ENCODE results near the gene ECM1.
A peak's percentile ranks its signal among the peaks of the same experiment; 100 is the strongest.

ECM1 gene

DNA sequence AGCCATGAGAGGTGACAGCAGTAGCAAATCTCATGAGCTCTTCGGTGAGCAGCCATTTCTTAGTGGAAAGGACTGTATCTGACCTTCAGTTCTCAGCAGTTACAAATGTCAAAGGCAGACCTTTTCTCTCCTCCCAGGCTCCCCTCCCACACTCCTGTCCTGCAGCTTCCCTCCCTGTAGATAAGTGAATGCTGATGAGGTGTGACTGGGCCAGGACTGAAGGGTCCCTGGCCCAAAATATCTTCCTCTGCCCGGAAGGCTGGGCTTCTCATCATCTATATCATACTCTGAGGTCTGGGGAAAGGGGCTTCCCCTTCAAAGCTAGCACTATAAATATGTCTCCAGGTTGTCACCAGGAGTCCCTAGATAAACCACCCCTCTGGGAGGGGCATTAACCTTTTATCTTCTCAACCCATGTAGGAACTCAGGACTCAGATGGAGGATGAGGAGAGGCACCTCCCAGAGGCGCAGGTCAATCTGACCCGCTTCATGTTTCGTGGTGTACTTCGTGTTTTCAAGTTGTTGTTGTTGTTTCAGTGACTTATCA lies 37.6 kb downstream of the ECM1 start:
- DNase-seq (ENCODE audit: low spot score): no peak

DNA sequence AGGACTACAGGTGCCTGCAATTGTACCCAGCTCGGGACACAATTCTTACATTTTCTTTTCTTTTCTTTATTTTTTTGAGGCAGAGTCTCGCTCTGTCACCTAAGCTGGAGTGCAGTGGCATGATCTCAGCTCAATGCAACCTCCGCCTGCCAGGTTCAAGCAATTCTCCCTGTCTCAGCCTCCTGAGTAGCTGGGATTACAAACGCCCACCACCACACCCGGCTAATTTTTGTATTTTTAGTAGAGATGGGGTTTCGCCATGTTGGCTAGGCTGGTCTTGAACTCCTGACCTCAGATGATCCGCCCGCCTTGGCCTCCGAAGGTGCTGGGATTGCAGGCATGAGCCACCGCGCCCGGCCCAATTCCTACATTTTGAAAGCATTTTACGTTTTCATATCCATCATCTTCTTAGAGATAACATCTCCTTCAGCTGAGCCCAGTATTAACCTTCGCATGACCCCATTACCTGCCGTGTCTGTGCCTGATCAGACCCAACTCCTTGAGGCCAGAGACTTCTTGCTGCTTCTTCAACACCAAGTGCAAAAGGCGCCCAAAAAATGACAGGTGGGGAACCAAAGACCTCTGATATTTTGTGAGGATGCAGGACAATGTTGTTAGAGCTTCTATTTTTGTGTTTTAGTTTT lies 38.5 kb downstream of the ECM1 start:
- DNase-seq (ENCODE audit: low spot score): no peak

DNA sequence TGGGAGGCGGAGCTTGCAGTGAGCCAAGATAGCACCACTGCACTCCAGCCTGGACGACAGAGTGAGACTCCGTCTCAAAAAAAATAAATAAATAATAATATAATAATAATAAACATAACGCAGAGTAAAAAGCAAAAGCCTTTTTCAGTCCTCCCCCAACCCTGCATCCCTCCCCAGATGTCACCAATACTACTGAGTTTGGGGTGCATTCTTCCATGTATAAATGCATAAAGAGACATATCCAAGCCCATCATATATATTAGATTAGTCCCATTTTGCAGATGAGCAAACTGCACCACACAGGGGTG lies 40.4 kb downstream of the ECM1 start:
- no peak for DNase-seq (ENCODE audit: low spot score)

DNA sequence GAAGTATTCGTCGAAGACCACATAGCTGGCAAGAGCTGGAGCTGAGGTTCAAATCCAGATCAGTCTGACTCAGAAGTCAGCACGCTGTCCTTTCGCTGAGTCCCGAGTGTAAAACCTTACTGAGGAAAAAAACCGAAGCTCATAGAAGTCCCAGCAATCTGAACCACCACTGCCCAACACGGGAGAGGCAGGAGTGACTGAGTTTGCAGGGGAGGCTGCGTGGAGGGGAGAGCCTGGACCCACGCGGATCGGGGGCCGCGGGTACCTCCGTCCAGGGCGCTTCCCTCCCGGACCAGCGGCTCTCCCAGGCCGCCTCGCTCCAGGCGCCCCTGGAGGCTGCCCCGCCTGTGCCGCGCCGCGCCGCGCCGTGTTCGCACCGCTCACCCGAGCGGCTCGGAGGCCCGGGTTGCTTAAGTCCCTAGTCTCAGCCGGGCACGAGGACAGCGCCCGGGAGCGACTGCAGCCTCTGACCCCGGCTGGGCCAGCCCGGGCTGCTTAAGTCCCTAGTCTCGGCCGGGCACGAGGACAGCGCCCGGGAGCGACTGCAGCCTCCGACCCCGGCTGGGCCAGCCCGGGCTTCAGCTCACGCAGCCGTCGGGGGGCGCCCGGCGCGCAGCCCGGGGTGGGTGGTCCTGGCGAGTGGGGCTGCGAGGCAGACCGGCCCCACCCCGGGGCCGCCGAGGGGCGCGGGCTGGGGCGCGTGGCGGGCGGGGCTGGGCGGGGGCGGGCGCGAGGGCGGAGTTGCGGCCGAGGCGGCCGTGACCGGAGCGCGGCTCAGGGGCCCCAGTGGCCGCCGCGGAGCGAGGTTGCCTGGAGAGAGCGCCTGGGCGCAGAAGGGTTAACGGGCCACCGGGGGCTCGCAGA lies 41.0 kb downstream of the ECM1 start, which contains the start of gene ADAMTSL4:
Gene ADAMTSL4, plus strand, starts transcription at position 777 of the 864 bp plus-strand sequence. CDS start 2,881 bp downstream, outside the sequence.
- DNase-seq (ENCODE audit: low spot score): no peak

DNA sequence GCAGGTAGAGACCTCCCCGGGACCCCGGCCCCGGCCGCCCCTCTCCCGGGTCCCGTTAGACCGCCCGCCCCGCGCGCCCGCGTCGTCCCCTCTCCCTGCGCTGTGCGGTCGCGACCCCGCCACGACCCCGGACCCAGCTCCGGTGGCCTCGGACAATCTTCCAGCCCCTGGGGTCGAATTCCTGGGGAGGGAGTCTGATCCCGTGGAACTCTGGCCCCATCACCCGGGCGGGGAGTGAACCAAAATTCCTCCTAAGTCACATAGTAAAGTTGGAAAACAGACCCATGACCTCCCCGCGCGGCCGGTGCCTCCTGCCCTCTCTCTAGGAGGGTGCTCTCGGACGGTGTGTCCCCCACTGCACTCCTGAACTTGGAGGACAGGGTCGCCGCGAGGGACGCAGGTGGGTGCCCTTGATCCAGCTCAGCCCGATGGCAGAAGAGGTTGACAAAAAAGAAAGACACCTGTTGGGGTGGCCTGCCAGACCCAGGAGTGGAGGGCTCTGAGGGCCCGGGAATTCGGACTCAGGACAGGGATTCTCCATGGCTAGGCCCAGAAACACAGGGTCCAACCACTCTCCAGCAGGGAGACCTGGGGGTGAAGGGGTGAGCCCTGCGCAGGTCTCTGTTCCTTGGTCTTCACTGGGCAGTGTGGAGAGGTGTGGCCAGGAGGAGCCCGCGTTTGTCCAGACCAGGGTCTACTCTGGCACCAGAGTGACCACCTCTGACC lies 41.8 kb downstream of the ECM1 start:
- no peak for DNase-seq (ENCODE audit: low spot score)

DNA sequence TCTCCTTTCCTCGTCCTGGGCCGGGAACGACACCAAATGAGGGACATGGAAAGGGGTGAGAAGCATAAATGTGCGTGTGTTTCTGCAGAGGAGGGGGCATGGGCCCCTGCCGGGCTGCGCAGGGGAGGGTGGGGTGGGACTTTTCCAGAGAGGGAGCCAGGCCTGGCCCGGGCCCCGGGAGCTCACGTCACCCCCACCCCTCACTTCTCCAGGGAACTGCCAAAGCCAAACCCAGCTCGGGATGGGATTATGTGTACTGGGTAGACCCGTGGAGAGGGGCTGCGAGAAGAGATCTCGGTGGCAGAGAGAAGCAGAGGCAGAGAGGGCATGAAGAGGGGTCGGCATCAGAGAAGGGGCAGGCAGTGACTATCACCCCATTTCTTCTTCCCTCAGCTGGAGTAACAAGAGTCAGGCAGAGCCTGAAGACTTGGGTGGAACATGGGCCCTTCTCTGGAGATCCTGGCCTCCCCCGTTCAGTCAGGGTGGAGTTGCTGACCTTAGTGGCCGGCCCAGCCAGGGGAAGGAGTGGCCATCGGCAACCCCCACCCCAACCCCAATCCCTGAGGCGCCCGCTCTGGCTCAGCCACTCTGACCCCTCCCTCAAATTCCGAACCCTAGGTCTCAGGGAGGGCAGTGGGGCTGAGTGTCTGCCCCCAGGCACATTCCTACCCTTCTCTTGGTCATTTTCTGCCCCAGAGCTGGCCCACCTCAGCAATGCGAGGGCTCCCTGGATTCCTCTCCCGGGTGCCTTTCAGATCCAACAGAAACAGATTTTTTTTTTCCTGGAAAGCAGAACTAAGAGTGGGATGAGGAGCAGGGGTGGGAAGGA lies 42.5 kb downstream of the ECM1 start:
- DNase-seq (ENCODE audit: low spot score): no peak

DNA sequence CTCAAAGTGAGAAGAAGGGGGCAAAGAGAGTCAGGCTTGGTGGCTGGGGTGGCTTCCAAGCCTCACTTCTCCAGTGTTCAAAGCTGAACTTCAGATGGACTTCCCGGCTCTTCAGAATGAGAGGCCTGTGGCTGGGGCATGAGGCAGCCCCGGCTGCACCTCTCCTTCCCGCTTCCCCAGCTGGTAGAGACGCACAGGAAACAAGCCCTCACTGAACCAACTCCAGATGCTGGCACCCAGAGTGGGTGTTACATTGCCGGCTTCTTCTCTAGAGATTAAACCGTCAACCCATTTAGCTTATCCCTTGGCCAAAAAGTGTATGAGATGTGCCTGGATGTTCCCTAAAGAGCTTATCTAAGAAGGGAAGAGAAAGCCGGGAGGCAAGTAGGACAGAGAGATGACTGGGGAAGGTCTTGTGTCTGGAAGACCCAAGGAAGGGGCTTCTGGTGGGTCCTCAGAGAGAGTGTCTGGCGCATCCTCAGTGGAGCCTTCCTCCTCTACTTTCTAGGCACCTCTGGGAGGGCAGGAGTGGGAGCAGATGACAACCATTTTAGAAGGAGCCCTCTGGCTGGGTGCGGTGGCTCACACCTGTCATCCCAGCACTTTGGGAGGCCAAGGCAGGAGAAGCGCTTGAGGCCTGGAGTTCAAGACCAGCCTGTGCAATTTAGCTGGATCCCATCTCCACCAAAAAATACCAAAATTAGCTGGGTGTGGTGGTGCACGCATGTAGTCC lies 43.3 kb downstream of the ECM1 start:
- DNase-seq (ENCODE audit: low spot score): no peak

DNA sequence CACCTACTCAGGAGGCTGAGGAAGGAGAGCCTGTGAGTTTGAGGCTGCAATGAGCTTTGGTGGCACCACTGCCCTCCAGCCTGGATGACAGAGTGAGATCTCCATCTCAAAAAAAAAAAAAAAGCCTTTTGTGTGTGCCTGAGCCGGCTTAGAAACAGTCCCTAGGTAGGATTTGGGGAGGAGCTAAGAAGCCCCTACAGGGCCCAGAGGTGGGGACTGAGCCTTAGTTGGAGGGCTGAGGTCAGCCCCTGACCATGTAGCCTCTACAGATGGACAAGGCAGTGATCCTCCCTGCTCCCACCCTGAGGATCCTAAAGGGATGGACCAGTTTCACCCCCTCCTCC lies 43.8 kb downstream of the ECM1 start:
- DNase-seq (ENCODE audit: low spot score): no peak

DNA sequence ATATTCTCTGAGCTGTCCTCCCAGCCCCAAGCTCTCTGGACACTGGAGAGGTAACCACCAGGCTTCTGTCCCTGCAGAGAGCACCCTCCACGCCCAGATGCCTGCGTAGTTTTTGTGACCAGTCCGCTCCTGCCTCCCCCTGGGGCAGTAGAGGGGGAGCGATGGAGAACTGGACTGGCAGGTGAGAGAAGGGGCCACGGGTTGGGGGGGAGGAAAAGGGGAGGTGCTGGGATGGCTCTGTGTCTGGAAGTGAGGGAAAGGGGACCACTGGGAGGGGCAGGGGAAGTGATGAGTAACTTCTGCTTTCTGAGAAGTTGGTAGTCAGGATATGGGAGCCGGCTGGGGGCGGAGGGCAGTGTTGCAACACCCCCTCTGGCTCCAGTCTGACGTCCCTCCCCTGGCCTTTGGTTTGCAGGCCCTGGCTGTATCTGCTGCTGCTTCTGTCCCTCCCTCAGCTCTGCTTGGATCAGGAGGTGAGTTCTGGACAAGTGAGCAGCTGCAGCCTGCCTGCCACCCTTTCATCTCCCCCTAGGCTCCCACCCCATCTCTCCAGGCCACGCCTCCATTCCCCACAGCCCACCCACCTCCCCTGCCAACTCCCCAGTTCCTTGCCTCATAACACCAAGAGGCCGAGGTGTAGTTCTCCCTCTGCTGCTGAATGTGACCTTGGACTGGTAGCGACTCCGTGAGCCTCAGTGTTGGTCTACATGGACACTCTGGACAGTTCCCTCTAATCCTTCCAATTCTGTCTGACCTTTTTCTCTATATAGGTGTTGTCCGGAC lies 44.4 kb downstream of the ECM1 start:
- DNase-seq (ENCODE audit: low spot score): peak; percentile 73

DNA sequence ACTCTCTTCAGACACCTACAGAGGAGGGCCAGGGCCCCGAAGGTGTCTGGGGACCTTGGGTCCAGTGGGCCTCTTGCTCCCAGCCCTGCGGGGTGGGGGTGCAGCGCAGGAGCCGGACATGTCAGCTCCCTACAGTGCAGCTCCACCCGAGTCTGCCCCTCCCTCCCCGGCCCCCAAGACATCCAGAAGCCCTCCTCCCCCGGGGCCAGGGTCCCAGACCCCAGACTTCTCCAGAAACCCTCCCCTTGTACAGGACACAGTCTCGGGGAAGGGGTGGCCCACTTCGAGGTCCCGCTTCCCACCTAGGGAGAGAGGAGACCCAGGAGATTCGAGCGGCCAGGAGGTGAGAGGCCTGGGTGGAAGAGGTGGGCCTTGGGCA lies 45.0 kb downstream of the ECM1 start:
- DNase-seq (ENCODE audit: low spot score): no peak

DNA sequence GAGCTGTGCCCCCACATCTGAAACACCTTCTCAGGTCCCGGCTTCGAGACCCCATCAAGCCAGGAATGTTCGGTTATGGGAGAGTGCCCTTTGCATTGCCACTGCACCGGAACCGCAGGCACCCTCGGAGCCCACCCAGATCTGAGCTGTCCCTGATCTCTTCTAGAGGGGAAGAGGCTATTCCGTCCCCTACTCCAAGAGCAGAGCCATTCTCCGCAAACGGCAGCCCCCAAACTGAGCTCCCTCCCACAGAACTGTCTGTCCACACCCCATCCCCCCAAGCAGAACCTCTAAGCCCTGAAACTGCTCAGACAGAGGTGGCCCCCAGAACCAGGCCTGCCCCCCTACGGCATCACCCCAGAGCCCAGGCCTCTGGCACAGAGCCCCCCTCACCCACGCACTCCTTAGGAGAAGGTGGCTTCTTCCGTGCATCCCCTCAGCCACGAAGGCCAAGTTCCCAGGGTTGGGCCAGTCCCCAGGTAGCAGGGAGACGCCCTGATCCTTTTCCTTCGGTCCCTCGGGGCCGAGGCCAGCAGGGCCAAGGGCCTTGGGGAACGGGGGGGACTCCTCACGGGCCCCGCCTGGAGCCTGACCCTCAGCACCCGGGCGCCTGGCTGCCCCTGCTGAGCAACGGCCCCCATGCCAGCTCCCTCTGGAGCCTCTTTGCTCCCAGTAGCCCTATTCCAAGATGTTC lies 45.6 kb downstream of the ECM1 start:
- DNase-seq (ENCODE audit: low spot score): no peak

DNA sequence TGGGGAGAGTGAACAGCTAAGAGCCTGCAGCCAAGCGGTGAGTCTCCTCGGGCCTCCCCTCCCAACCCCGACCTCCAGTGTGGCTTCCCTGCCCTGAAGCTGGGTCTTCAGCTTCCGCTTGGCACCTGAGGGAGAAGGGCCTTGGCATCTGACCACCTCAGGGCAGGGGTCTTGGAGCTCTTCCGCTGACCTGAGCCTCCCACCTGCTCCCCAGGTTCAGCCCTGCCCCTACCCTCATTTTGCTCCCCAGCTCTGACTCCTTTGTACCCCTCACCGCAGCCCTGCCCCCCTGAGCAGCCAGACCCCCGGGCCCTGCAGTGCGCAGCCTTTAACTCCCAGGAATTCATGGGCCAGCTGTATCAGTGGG lies 46.2 kb downstream of the ECM1 start:
- no peak for DNase-seq (ENCODE audit: low spot score)

DNA sequence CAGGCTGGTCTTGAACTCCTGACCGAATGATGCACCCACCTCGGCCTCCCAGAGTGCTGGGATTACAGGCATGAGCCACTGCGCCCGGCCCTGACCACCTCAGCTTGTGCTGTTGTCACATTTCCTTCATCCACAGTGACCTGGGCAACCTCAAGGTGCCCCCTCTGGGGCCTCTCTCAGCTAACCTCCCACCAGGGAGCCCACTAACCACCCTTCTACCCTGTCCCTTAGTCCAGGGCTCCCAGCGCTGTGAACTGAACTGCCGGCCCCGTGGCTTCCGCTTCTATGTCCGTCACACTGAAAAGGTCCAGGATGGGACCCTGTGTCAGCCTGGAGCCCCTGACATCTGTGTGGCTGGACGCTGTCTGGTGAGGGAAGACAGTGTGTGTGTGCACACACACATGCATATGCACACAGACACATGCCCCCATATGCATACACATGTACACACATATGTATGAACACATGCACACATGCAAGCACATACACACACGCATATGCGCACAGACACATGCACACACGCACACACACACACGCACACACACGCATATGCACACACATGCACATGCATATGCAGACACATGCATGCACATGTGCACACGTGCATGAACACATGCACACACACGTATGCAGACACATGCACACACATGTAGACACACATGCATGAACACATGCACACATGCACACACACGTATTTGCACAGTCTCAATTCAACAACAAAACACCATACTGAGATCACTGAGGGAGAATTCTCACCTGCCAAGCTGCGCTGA lies 47.5 kb downstream of the ECM1 start:
- no peak for DNase-seq (ENCODE audit: low spot score)

DNA sequence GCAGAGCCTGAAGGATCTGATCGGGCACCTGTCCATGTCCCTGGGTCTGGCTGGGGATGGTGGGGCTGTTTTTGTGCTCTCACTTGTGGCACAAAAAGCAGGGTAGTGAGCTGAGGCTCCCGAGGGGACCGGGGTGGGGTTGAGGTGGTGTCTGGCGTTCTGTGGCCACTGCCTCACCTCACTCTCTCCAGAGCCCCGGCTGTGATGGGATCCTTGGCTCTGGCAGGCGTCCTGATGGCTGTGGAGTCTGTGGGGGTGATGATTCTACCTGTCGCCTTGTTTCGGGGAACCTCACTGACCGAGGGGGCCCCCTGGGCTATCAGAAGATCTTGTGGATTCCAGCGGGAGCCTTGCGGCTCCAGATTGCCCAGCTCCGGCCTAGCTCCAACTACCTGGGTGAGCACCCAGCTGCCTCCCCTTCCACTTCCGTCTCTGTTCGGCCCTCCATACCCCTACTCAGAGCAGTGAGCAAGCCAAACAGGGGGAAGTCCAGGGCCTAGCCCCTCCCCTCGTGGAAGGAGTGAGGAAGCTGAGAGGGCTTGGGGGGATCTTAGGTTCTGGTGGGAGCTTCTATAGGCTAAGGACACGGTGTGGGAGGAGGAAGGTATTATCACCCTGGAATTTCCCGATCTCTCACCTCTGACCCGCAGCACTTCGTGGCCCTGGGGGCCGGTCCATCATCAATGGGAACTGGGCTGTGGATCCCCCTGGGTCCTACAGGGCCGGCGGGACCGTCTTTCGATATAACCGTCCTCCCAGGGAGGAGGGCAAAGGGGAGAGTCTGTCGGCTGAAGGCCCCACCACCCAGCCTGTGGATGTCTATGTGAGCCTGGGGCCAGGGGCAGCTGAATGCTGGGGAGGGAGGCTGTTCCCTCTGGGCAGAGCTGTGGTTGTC lies 48.3 kb downstream of the ECM1 start:
- no peak for DNase-seq (ENCODE audit: low spot score)

DNA sequence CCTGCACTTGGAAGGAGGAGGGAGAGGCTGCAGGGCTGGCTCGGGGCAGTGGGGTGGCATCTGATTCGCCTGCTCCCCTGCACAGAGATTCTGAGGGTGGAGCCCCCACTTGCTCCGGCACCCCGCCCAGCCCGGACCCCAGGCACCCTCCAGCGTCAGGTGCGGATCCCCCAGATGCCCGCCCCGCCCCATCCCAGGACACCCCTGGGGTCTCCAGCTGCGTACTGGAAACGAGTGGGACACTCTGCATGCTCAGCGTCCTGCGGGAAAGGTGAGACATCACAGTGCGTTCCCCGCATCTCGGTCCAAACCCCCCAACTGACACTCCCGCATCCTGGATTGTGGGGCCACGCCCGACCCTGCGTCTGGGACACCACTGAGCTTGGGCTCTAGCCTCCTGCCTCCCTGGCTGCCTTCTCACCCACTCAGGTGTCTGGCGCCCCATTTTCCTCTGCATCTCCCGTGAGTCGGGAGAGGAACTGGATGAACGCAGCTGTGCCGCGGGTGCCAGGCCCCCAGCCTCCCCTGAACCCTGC lies 49.2 kb downstream of the ECM1 start:
- no peak for DNase-seq (ENCODE audit: low spot score)

DNA sequence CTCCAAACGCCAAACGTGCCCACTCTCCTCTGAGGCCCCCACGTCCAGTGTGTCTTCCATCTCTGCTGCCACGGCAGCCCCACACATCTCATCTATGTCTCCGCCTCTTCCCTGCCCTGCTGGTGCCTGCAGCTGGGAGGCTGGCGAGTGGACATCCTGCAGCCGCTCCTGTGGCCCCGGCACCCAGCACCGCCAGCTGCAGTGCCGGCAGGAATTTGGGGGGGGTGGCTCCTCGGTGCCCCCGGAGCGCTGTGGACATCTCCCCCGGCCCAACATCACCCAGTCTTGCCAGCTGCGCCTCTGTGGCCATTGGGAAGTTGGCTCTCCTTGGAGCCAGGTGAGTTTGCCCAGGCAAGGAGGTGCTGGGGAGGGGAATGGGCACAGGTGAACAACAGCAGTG lies 49.9 kb downstream of the ECM1 start:
- no peak for DNase-seq (ENCODE audit: low spot score)

DNA sequence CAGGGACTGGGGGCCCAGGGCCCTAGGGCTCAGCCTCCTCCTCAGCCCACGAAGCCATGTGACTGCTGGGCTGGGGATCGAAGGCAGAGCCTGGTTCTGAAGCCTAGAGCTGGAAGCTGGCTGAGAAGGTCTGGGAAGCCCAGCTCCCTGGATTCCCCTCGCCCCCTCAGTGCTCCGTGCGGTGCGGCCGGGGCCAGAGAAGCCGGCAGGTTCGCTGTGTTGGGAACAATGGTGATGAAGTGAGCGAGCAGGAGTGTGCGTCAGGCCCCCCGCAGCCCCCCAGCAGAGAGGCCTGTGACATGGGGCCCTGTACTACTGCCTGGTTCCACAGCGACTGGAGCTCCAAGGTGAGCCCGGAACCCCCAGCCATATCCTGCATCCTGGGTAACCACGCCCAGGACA lies 50.4 kb downstream of the ECM1 start:
- no peak for DNase-seq (ENCODE audit: low spot score)
